Stimulated activated CD8-positive, alpha-beta memory T cell treated with anti-CD3 and anti-CD28 coated beads, Interleukin-15, amount 100 ng/mL, for 48 hours (primary cell): ENCODE measurements around the gene PLAC8.
"Not testable (repeated sequence)": the region's sequence is repeated elsewhere in the genome, so short reads cannot be mapped to it uniquely, and the experiment has no call there.

Experiments
- DNase-seq, 2 donors: peaks; one replicate each; pipeline ENCODE4 v3.0.0-alpha.2; 2020; ENCODE audit warnings: low read depth in 2 of 2

The PLAC8 gene

DNA sequence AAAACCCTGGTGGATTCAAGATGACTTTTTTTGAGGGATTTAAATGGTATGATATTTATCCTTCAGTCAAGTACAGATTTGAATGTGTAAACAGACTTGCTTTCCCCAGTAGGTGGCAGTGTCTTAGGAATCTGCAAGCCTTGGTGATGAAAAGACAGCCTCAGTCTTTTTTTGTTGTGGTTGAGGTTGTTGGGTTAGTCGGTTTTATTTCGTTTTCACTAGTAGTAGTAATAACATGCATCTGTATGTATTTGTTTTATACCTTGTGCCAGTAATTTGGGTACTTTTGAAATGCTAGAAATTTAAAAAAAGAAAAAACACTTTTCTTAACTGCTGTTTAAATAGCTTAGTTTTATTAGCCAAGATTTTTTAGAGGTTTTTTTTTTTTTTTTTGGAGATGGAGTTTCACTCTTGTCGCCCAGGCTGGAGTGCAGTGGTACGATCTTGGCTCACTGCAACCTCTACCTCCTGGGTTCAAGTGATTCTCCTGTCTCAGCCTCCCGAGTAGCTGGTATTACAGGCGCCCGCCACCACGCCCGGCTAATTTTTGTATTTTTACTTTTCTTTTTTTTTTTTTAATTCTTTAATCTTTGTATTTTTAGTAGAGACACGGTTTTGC, 40.3 kb downstream of the PLAC8 start:
- DNase-seq, result peak; percentile 27 to 35

DNA sequence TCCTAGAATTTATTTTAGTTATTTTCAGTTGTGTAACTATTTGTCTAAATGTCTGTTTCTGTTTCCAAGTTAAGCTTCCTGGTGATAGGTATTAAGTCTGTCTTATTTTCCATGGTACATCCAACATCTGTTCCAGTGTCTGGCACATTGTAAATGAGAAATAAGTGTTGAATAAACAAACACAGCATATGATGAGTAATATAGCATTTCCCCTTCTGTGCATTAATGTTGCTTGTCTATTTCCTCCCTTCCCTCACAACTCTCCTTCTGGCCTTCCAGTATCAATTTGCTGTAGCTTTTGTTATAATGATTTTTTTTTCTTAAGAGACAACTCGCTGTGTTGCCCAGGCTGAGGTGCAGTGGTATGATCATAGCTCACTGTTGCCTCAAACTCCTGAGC, 43.4 kb downstream of the PLAC8 start:
- no peak for DNase-seq

DNA sequence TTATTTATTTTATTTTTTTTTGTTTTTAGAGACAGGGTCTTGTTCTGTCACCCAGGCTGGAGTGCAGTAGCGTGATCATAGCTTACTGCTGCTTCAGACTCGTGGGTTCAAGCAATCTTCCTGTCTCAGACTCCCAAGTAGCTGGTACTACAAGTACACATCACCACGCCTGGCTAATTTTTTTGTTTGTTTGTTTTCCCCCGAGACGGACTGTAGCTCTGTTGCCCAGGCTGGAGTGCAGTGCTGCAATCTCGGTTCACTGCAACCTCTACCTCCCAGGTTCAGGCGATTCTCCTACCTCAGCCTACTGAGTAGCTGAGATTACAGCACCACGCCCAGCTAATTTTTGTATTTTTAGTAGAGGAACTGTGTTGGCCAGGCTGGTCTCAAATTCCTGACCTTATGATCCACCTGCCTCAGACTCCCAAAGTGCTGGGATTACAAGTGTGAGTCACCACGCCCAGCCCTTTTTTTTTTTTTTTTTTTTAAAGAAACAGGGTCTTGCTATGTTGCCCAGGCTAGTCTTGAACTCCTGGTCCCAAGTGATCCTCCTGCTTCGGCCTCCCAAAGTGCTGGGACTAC, 47.4 kb downstream of the PLAC8 start:
- no peak for DNase-seq

DNA sequence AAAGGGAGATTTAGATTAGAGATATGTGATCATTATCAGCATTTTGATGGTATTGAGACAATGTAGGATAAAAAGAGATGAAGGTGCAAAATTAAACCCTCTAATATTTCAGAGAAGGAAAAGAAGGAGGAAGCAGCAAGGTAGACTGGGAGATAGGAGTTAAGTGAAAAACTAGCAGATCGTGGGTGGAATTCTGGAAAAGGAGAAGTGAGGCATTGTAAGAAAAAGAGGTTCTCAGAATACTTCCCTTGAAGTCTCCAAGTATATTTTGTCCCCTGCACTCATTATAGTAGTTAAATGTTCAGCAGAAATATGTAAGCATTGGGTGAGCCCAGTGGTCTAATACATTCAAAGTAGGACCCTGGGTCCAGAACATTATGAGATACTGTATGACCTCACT, 49.3 kb downstream of the PLAC8 start:
- DNase-seq, result no peak

DNA sequence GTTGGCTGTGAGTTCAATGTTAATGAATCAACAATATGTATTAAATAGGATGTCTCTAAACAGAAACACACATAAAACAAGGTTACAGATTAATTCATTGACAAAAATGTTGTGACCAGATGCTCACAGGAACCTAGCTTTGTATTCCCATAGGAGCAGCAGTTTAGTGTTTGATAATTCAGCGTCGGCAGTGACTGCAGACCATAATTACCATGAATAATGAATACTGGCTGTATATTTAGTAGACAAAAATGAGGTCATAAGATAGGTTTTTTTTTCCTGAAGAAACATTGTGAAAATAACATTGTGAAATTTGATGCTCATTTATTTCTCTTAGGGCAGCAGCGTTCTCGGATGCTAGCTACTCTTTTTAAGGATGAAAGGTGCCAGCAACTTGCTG, 51.8 kb downstream of the PLAC8 start:
- DNase-seq, result no peak

DNA sequence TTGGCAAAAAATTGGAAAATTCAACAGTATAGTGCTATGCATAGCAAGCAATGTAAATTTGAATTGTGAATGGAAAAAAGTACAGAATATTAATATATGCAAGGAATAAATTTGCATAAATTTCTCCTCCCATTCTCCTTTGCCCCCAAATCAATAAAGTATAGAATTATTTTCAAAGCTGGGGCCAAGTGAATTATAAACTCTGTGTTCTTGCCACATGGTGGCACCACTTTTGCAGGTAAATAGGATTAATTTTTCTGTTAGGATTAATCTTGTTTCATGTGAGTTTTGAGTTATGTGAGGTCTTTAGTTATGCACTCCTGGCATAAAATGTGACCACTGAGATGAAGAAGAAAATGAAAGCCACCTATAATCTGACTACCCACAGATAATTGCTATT, 59.6 kb downstream of the PLAC8 start:
- DNase-seq, result no peak

DNA sequence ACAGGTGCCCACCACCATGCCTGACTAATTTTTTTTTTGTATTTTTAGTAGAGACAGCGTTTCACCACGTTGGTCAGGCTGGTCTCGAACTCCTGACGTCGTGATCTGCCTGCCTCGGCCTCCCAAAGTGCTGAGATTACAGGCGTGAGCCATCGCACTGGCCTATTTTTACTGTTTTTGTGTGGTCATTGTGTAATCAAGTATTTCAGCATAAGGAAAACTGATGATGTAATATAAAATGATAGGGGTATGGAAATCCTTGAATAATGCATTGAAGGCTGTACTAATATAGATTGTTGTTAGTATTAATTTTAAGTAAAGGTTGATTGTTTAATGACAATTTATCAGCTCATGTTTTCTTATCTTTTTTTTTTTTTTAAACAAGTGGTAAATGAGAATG, 65.7 kb downstream of the PLAC8 start:
- not testable (repeated sequence) for DNase-seq

DNA sequence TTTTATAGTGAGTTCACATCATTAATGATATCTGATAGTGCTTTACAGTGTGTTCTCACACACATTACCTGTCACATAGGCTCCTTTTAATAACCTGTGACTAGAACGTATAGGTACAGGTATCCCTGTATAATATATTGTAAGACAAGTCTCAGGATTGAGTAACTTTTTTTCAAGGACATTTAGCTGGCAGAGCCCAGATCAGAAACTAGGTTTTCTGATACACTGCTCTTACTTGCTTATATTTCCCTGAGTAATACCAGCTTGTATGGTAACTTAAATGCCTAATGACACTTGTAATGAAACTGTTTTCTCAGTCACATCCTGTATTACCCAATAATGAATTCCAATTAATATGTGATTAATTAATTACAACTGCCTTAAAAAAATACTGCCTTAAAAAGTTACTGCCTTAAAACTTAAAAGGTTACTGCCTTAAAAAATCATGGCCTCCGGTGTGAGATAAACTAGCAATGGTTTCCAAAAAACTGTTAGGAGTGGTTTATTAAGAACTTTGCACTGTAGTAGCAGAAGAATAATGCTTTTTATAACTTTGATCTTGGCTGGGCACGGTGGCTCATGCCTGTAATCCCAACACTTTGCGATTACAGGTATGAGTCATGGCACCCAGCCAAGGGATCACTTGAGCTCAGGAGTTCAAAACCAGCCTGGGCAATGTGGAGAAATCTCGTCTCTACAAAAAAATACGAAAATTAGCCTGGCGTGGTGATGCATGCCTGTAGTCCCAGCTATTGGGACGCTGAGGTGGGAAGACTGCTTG, 67.6 kb downstream of the PLAC8 start:
- DNase-seq, result no peak

DNA sequence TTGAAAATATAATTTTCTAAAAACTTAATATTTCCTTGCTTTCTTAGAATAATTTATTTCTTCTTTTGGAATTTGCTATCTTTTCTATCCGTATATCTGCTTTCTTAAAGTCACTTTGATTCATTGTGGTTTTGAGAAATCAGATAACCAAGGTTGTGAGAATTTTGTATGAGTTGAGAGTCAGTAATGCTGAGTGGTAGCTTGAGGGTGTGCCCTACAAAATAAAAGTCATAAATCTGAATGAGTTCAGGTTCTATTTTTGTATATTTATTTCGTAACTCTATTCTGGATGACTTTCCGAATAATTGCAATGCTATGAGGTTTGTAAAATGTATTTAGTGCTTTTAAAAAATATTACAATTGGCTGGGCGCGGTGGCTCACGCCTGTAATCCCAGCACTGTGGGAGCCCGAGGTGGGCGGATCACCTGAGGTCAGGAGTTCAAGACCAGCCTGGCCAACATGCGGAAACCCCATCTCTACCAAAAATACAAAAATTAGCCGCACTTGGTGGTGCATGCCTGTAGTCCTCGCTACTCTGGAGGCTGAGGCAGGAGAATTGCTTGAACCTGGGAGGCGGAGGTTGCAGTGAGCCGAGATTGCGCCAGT, 70.6 kb downstream of the PLAC8 start:
- no peak for DNase-seq

DNA sequence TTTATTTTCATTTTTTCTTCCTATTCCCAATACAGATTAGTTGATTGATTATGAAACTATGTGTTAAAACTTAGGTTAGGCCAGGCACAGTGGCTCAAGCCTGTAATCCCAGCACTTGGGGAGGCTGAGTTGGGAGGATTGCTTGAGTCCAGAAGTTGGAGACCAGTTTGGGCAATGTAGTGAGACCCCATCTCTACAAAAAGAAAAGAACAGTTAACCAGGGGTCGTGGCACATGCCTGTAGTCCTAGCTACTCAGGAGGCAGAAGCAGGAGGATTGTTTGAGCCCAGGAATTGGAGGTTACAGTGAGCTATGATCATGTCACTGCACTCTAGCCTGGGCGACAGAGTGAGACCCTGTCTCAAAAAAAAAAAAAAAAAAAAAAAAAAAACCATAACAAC, 71.4 kb downstream of the PLAC8 start:
- DNase-seq, result not testable (repeated sequence)

DNA sequence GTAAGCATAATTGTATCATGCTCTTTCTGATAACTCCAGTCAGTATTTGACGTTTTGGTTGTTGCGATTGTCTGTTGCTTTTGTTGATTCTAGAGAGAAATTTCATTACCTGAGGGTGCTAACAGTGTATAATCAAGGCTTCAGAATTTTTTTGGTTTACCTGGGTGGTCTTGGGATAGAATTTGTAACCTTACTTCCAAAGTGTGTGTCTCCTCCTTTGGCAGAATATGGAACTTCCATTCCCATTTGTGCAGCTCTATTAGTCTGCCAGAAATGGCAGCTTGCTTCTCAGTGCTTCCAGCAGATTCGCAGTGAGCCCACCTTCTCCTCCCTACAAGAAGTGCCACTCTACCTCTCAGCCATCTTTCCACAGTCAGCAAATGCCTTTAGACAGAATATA, 74.3 kb downstream of the PLAC8 start:
- no peak for DNase-seq
